Measurements from ENCODE around the gene AZU1.

GRCh38 chr19:805600-806550 lies 21.8 kb upstream of the AZU1 start:
- TF ChIP-seq CTCF (IDR thresholded peaks at IDR 0.05) (no peak), POLR2A (IDR thresholded peaks at IDR 0.05) (no peak)
